Left colon (tissue), 2 donors: ENCODE measurements around the gene MAG. TPM values are rescaled to one million over a fixed set of nuclear protein-coding genes. Genes with fewer than 3 reads are reported as not detected.

ENCODE experiments used
- ATAC-seq: fragments of 200-7000 bp; cut with Tn5 transposase; one replicate; pipeline ENCODE4 v1.9.1; 2020; ENCODE audit warnings: mild to moderate bottlenecking, moderate library complexity
- DNase-seq, 2 donors: peaks; one replicate each; pipeline ENCODE4 v3.0.0-alpha.2; 2020
- intact Hi-C, 2 donors: fragments of 100-400 bp; cut with DNase I in 1 of 2; cut with micrococcal nuclease in 1 of 2; formaldehyde crosslinking; loops; one replicate each; pipeline versions ENCODE4 v1.11.2 to v1.14.0; 2022; cut with DNase I, micrococcal nuclease
- total RNA-seq, 2 donors: library from RNA; stranded (reverse); fragmentation: NEBNext Ultra II Directional; extraction: Animal tissue kit (Norgen Biotek cat#: 25700); gene quantifications; one replicate each; pipeline ENCODE4 v1.2.1, GENCODE V29; 2021
- donor health status: DM: no; HTN: no; CAD: no.
- donor health status: DM: yes; HTN: yes; CAD: no.

Gene MAG
- total RNA-seq, 2 donors from 2014 or later: not detected

GRCh38 chr19:35331551-35332214, 39.7 kb downstream of the MAG start:
- no peak for ATAC-seq
- intact Hi-C loops: no loop called here
- DNase-seq: no peak

GRCh38 chr19:35332817-35333216, 40.9 kb downstream of the MAG start:
- ATAC-seq: no peak
- DNase-seq: no peak
- intact Hi-C loops: no loop called here

GRCh38 chr19:35334144-35334753, 42.3 kb downstream of the MAG start:
- DNase-seq: no peak

GRCh38 chr19:35336166-35336955, 44.4 kb downstream of the MAG start:
- ATAC-seq: no peak
- no peak for DNase-seq
- intact Hi-C loops: no loop called here

More at GRCh38 chr19:35334144-35334753, 42.3 kb downstream of the MAG start:
- no peak for ATAC-seq
- intact Hi-C loops: no loop called here

GRCh38 chr19:35337097-35337983, 45.4 kb downstream of the MAG start:
- intact Hi-C loops: no loop called here
- no peak for DNase-seq
- no peak for ATAC-seq

GRCh38 chr19:35337984-35338296, 46.0 kb downstream of the MAG start:
- intact Hi-C loops: no loop called here
- ATAC-seq: no peak

GRCh38 chr19:35340431-35340830, 48.5 kb downstream of the MAG start:
- intact Hi-C loops: no loop called here
- ATAC-seq: no peak
- DNase-seq: no peak

More at GRCh38 chr19:35337984-35338296, 46.0 kb downstream of the MAG start:
- no peak for DNase-seq

GRCh38 chr19:35341006-35341405, 49.0 kb downstream of the MAG start:
- intact Hi-C loops: no loop called here
- no peak for ATAC-seq

GRCh38 chr19:35341565-35342225, 49.7 kb downstream of the MAG start:
- intact Hi-C loops: no loop called here
- ATAC-seq (no peak), DNase-seq (no peak)

More at GRCh38 chr19:35341006-35341405, 49.0 kb downstream of the MAG start:
- no peak for DNase-seq

GRCh38 chr19:35342430-35342829, 50.5 kb downstream of the MAG start:
- ATAC-seq (no peak), DNase-seq (no peak)
- intact Hi-C loops: no loop called here

GRCh38 chr19:35344511-35345031, 52.6 kb downstream of the MAG start:
- intact Hi-C loops: no loop called here
- DNase-seq (no peak), ATAC-seq (no peak)

GRCh38 chr19:35345671-35346111, 53.7 kb downstream of the MAG start:
- DNase-seq (no peak), ATAC-seq (no peak)
- intact Hi-C loops: no loop called here

GRCh38 chr19:35346193-35347052, 54.5 kb downstream of the MAG start:
- no peak for ATAC-seq
- DNase-seq: peak in 1 of 2 donors; percentile 63
- intact Hi-C loops: no loop called here

- intact Hi-C loops: no loop called here
- DNase-seq (no peak), ATAC-seq (no peak)
These were observed 55.4 kb downstream of the MAG start, which contains the start of gene FFAR1 for GRCh38 chr19:35347171-35347929. FFAR1 (plus strand) TSS chr19:35347902; CDS start chr19:35351552, 3,650 bp downstream.

- DNase-seq: no peak
These were observed 56.0 kb downstream of the MAG start for GRCh38 chr19:35347930-35348298.

GRCh38 chr19:35348911-35349611, 57.1 kb downstream of the MAG start:
- intact Hi-C loops: no loop called here
- no peak for ATAC-seq
- no peak for DNase-seq

More at GRCh38 chr19:35347930-35348298, 56.0 kb downstream of the MAG start:
- ATAC-seq: no peak
- intact Hi-C loops: no loop called here
